Measurements from ENCODE around the gene L1CAM.

The L1CAM gene

DNA sequence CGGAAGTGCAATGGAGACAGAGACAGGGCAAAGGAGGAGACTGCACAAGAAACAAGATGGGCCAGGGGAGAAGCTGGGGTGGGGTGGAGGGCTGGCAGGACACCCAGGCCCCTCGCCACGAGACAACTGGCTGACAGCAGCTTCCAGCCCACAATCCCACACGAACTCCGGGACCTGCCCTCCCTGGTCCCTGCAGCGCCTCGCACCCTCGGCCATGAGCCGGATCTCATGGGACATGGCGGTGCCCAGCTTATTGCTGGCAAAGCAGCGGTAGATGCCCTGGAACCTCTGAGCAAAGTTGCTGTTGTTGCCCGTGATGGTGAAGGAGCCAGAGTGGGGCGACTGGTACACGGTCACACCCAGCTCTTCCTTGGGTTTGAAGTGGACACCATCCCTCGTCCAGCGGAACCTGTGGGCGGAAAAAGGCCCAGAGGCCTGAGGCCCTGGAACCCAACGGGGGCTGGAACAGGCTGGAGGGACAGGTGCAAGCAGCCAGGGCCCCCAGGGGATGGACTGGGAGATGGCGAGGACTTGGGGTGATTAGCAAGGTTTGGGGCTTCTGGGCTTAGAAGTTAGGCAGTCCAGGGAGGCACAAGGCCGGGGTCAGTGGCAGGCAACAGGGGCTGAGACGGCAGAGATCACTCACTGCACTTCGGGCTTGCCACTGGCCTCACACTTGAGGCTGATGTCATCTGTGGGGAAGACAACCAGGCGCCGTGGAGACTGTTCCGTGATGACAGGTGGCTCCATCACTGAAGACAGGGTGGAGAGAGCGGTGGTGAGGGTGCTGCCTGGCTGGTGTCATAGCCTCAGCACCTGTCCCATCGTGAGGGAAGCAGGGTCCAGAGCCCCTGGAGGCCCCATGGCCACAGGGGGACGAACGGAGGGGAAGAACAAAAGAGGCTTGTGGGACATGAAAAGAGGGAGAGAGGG lies 13.8 kb downstream of the L1CAM start:
- H3K4me3 ChIP-seq (ENCODE audit: low read length) = no peak overlapping the region
- no peaks in the 10 kb centered on the region for H3K9me3 ChIP-seq (ENCODE audit: control insufficient read depth, low read length)
- no peak overlapping the region for H3K9ac ChIP-seq (ENCODE audit: low read length)
- H3K36me3 ChIP-seq (ENCODE audit: control insufficient read depth, insufficient read depth, low read length, severe bottlenecking) = no peaks in the 10 kb centered on the region
- H3K27me3 ChIP-seq (replicated peaks; ENCODE audit: control insufficient read depth, insufficient read depth, low read length) = peaks cover 46% of the 10 kb centered on the region
- DNase-seq (ENCODE audit: low read depth) = no peak
- H3K4me1 ChIP-seq (ENCODE audit: control insufficient read depth, insufficient read depth, low read length) = no peaks in the 10 kb centered on the region

DNA sequence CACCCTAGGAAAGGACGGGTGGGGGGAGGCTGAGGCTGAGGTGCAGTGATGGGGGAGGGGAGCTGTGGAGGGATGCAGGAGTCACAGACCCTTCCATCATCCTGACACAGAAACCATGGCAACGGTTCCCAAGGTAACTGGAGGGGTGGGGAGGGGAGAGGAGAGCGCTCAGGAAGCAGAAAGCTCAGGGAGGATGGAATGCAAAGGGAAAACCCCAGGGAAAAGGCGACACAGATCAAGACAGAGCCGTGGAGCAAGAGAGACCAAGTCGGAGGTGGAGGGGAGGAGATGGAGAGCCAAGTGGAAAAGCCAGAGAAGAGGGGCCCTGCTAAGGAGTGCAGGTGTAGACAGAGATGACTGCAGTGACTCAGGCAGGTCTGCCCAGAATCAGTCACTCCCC lies 14.5 kb downstream of the L1CAM start:
- DNase-seq (ENCODE audit: low read depth) = no peak
- H3K9me3 ChIP-seq (ENCODE audit: control insufficient read depth, low read length) = no peaks in the 10 kb centered on the region
- H3K4me3 ChIP-seq (ENCODE audit: low read length) = no peak overlapping the region
- no peak overlapping the region for H3K9ac ChIP-seq (ENCODE audit: low read length)
- H3K36me3 ChIP-seq (ENCODE audit: control insufficient read depth, insufficient read depth, low read length, severe bottlenecking) = no peaks in the 10 kb centered on the region
- H3K4me1 ChIP-seq (ENCODE audit: control insufficient read depth, insufficient read depth, low read length) = no peaks in the 10 kb centered on the region
- H3K27me3 ChIP-seq (replicated peaks; ENCODE audit: control insufficient read depth, insufficient read depth, low read length) = peaks cover 48% of the 10 kb centered on the region

DNA sequence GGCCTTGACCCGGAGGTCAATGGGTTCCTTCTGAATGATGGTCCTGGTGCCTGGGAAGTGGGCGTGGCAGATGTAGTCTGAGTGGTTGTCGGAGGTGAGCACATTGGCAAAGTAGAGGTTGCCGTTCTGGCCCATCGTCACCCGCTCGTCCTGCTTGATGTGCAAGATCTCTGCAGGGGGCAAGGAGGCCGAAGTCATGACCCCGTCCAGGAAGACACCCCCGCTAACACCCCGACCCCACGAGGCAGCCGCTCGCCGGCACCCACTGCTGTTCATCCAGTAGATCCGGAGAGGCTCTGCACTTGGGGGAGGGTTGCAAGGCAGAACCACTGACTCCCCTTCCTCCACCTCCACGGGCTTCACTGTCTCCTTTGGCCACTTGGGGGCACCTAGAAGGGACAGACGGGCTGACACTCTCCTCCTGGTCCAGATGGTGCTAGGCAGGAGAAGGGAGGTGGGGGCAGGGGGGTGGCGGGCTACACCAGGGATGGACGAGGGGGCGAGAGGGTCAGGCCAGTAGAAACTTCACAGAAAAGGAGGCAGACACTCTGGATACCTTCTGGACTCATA lies 15.1 kb downstream of the L1CAM start:
- no peak overlapping the region for H3K4me3 ChIP-seq (ENCODE audit: low read length)
- H3K4me1 ChIP-seq (ENCODE audit: control insufficient read depth, insufficient read depth, low read length) = no peaks in the 10 kb centered on the region
- H3K9ac ChIP-seq (ENCODE audit: low read length) = no peak overlapping the region
- H3K9me3 ChIP-seq (ENCODE audit: control insufficient read depth, low read length) = no peaks in the 10 kb centered on the region
- no peaks in the 10 kb centered on the region for H3K36me3 ChIP-seq (ENCODE audit: control insufficient read depth, insufficient read depth, low read length, severe bottlenecking)
- H3K27me3 ChIP-seq (replicated peaks; ENCODE audit: control insufficient read depth, insufficient read depth, low read length) = peaks cover 43% of the 10 kb centered on the region
- no peak for DNase-seq (ENCODE audit: low read depth)

DNA sequence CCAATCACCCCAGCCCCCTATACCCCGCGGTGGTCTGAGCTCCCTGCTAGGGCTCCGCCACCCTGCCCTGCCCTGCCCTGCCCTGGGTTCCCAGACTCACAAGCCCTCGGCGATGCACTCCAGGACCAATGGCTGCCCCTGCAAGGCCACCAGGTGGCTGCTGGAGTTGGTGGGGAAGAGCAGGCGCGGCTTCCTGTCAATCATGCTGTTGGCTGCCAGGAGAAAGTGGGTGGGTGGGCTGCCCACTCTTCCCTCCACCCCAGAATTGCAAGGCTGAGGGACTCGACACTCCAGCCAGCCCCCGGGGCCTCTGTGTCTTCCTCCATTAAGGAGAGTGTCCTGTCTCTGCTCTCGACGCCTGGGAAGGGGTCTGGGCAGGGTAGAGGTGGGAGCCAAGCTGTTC lies 15.7 kb downstream of the L1CAM start:
- H3K9ac ChIP-seq (ENCODE audit: low read length) = no peak overlapping the region
- H3K4me1 ChIP-seq (ENCODE audit: control insufficient read depth, insufficient read depth, low read length) = no peaks in the 10 kb centered on the region
- H3K4me3 ChIP-seq (ENCODE audit: low read length) = no peak overlapping the region
- H3K36me3 ChIP-seq (ENCODE audit: control insufficient read depth, insufficient read depth, low read length, severe bottlenecking) = no peaks in the 10 kb centered on the region
- no peaks in the 10 kb centered on the region for H3K9me3 ChIP-seq (ENCODE audit: control insufficient read depth, low read length)
- H3K27me3 ChIP-seq (replicated peaks; ENCODE audit: control insufficient read depth, insufficient read depth, low read length) = peaks cover 43% of the 10 kb centered on the region
- DNase-seq (ENCODE audit: low read depth) = no peak

DNA sequence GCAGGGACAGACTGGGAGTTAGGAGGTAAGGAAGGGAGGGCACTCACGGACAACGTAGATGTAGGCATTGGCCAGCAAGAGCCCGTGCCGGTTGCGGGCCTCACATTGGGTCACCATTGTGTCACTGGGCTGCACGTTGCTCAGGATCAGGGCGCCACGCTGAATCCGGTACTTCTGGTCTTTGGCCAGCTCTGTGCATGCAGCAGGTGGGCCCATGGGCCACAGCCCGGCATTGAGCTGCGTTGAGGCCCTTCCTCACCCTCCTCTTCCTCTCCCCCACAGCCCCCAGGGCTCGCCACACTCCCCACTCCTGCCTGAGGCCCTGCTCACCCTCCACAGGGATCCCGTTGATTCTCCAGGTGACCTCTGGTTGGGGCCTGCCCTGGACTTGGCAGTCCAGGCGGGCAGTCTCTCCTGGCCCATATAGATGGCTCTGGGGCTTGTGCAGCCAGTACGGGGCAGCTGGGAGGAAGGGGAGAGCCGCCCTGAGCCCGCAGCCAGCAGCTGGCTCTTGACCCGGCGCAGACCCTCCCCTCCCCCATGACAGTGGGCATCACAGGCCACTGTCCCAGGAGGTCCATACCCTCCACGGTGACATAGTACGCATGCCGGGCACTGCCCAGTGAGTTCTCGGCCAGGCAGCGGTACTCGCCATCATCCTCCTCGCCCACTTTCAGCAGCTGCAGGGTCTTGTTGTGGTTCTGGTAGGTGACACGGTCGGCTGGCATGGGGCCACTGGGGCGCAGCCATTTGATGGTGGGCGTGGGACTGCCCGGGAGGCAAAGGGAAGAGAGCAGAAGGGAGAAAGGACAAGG lies 16.3 kb downstream of the L1CAM start:
- Histone ChIP-seq H3K9ac (ENCODE audit: low read length) (no peak overlapping the region), H3K4me1 (ENCODE audit: control insufficient read depth, insufficient read depth, low read length) (no peaks in the 10 kb centered on the region), H3K9me3 (ENCODE audit: control insufficient read depth, low read length) (no peaks in the 10 kb centered on the region), H3K36me3 (ENCODE audit: control insufficient read depth, insufficient read depth, low read length, severe bottlenecking) (no peaks in the 10 kb centered on the region), H3K4me3 (ENCODE audit: low read length) (no peak overlapping the region), H3K27me3 (replicated peaks; ENCODE audit: control insufficient read depth, insufficient read depth, low read length) (peaks cover 44% of the 10 kb centered on the region)
- DNase-seq (ENCODE audit: low read depth) = no peak

DNA sequence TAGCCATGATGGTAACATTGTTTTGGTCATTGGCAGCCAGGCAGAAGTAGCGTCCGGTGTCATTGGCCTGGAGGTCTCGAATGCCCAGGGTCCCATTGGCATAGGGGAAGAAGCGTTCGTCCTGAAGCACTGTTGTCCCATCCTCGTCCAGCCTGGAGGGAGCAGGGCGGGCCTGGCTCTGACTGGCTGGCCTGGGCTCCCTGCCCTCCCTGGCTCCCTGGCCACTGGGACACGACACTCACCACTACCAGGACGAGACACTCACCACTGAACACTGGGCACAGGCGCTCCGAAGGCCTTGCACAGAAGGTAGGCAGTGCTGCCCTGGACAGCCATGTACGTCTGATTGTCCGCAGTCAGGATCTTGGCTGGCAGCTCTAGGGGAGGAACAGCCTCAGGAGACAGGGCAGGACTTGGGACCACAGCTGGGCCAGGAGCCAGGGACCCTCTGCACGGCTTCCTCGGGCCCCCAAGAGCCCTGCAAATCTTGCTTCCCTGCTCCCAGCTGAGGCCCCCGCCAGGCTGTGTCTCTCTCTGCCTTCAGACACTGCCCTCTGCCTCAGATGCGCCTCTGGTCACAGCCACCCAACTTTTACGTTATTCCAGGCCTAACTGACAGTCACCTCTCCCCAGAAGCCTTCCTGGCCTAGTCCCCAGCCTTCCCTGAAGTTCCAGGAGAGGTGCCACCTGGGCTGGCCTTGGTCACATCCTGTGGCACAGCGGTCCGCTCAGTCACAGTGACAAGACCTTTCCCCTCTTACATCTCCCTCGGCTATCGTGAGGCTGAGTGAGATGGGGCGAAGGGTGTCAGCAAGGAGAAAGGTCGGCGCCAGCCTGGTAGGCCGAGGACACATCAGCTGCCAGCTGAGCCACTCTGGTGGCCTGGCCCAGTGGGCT lies 17.1 kb downstream of the L1CAM start:
- Histone ChIP-seq H3K27me3 (replicated peaks; ENCODE audit: control insufficient read depth, insufficient read depth, low read length) (peaks cover 41% of the 10 kb centered on the region), H3K4me3 (ENCODE audit: low read length) (no peak overlapping the region), H3K36me3 (ENCODE audit: control insufficient read depth, insufficient read depth, low read length, severe bottlenecking) (no peaks in the 10 kb centered on the region), H3K4me1 (ENCODE audit: control insufficient read depth, insufficient read depth, low read length) (no peaks in the 10 kb centered on the region), H3K9me3 (ENCODE audit: control insufficient read depth, low read length) (no peaks in the 10 kb centered on the region), H3K9ac (ENCODE audit: low read length) (no peak overlapping the region)
- DNase-seq (ENCODE audit: low read depth) = no peak

DNA sequence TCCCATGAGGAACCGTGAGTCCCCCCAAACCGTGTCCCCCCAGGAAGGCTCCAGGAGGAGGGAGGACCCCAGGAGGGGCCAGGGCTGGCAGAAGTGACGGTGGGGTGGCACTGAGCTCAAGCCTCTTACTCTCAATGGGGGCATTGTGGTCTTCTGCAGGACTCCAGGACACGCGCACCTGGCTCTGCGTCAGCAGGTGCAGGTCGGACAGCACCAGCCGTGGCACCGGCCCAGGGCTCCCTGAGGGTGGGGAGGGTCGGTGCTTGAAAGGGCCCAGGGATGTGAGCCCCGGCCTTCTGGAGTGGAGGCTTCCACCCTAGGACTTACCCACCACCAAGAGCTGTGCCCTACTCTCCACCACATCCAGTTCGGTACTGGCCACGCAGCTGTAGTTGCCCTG lies 18.3 kb downstream of the L1CAM start:
- no peaks in the 10 kb centered on the region for H3K4me1 ChIP-seq (ENCODE audit: control insufficient read depth, insufficient read depth, low read length)
- no peaks in the 10 kb centered on the region for H3K36me3 ChIP-seq (ENCODE audit: control insufficient read depth, insufficient read depth, low read length, severe bottlenecking)
- H3K9me3 ChIP-seq (ENCODE audit: control insufficient read depth, low read length) = no peaks in the 10 kb centered on the region
- no peak overlapping the region for H3K9ac ChIP-seq (ENCODE audit: low read length)
- H3K4me3 ChIP-seq (ENCODE audit: low read length) = no peak overlapping the region
- peaks cover 47% of the 10 kb centered on the region for H3K27me3 ChIP-seq (replicated peaks; ENCODE audit: control insufficient read depth, insufficient read depth, low read length)
- DNase-seq (ENCODE audit: low read depth) = no peak

DNA sequence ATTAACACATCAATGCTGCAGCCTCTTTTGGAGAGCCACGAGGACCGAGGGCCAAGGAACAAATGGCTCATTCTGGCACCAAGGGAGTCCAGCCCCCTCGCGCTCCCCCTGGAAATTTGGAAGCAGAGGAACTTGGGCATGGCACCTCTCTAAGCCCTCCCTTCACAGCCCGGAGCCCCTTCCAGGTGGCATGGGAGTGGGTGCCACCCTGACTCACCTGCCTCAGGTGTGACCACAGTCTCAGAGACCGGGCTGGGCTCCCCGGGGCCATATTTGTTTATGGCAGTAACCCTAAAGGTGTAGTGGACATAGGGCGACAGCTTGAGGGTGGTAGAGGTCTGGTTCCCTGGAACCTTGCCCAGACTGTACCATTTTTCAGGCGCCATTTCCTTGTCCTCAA lies 18.8 kb downstream of the L1CAM start:
- peaks cover 46% of the 10 kb centered on the region for H3K27me3 ChIP-seq (replicated peaks; ENCODE audit: control insufficient read depth, insufficient read depth, low read length)

DNA sequence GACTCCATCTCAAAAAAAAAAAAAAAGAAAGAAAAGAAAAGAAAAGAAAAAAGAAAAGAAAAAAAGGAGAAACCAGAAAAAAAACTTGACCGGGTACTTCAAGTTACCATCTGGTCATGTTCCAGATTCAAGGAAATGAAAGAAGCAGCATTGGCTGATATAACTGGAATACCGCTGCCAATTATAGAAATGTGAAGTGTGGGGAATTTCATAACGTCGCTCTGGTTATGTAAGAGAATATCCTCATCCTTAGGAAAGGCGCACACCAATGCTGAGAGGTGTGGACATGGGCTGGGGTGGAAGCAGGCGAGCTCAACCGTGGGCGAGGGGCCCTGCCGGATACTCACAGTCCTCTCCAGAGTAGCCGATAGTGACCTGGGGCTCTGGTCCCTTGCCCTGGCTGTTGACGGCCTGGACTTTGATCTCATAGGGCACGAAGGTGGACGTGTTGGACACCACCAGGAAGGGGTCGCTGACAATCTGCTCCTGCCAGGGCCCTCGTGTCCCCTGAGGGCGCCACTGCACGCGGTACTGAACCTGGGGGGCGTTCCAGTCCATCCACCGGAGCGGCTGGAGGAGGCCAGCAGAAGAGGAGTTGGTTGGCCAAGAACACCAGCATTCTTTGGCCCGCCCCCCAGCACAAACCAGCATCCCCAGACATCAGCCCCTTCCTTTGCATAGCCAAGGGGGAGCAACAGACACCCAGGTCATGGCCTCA lies 19.5 kb downstream of the L1CAM start:
- DNase-seq (ENCODE audit: low read depth) = no peak
- Histone ChIP-seq H3K9me3 (ENCODE audit: control insufficient read depth, low read length) (no peaks in the 10 kb centered on the region), H3K4me3 (ENCODE audit: low read length) (no peak overlapping the region), H3K36me3 (ENCODE audit: control insufficient read depth, insufficient read depth, low read length, severe bottlenecking) (no peaks in the 10 kb centered on the region), H3K27me3 (replicated peaks; ENCODE audit: control insufficient read depth, insufficient read depth, low read length) (peaks cover 43% of the 10 kb centered on the region), H3K9ac (ENCODE audit: low read length) (no peak overlapping the region), H3K4me1 (ENCODE audit: control insufficient read depth, insufficient read depth, low read length) (no peaks in the 10 kb centered on the region)

More for the DNA sequence above, 18.8 kb downstream of the L1CAM start:
- H3K9ac ChIP-seq (ENCODE audit: low read length) = no peak overlapping the region
- H3K4me3 ChIP-seq (ENCODE audit: low read length) = no peak overlapping the region
- H3K4me1 ChIP-seq (ENCODE audit: control insufficient read depth, insufficient read depth, low read length) = no peaks in the 10 kb centered on the region
- no peaks in the 10 kb centered on the region for H3K9me3 ChIP-seq (ENCODE audit: control insufficient read depth, low read length)
- H3K36me3 ChIP-seq (ENCODE audit: control insufficient read depth, insufficient read depth, low read length, severe bottlenecking) = no peaks in the 10 kb centered on the region
- no peak for DNase-seq (ENCODE audit: low read depth)

DNA sequence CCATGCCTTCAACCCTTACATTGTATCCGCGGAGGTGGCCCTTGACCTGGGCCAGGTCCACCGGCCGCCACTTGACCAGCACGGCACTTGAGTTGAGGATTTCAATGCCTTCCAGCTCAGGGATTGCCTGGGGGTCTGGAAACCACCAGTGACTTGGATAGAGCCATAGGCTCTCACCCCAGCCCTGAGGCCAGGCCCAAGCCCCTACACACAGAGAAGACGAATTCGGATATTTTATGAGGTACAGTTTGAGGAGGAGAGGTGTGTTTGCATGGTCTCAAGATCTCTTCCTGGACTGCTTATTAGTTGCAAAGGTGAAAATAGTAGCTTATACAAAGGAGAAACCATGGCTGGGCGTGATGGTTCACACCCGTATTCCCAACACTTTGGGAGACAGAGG lies 20.3 kb downstream of the L1CAM start:
- H3K4me1 ChIP-seq (ENCODE audit: control insufficient read depth, insufficient read depth, low read length) = no peaks in the 10 kb centered on the region
- no peak overlapping the region for H3K9ac ChIP-seq (ENCODE audit: low read length)
- H3K36me3 ChIP-seq (ENCODE audit: control insufficient read depth, insufficient read depth, low read length, severe bottlenecking) = no peaks in the 10 kb centered on the region
- H3K4me3 ChIP-seq (ENCODE audit: low read length) = no peak overlapping the region
- peaks cover 40% of the 10 kb centered on the region for H3K27me3 ChIP-seq (replicated peaks; ENCODE audit: control insufficient read depth, insufficient read depth, low read length)
- DNase-seq (ENCODE audit: low read depth) = no peak
- H3K9me3 ChIP-seq (ENCODE audit: control insufficient read depth, low read length) = no peaks in the 10 kb centered on the region

All from adipocyte (in vitro differentiated cells).